Breast epithelium (tissue), 4 donors: ENCODE data around the gene TSFM. TPM values are rescaled to one million over a fixed set of nuclear protein-coding genes. Genes with fewer than 3 reads are reported as not detected.

ENCODE experiments used
- DNase-seq, 2 donors: peaks; one replicate each; pipeline ENCODE4 v3.0.0-alpha.2; 2019; ENCODE audit warnings: low spot score in 2 of 2
- H3K27ac ChIP-seq, 2 donors: fragments of 200-600 bp; sonication (generic) in 1 of 2; one replicate each; pipeline ENCODE4 v1.5.1; 2016 to 2019; ENCODE audit warnings: mild to moderate bottlenecking in 1 of 2
- H3K27me3 ChIP-seq, 2 donors: fragments of 200-600 bp; sonication (generic) in 1 of 2; one replicate each; pipeline versions ENCODE4 v1.5.1 to v1.6.0; 2017 to 2019; ENCODE audit warnings: control low read depth in 1 of 2, mild to moderate bottlenecking in 1 of 2
- H3K36me3 ChIP-seq: fragments of 200-600 bp; one replicate; pipeline ENCODE4 v1.5.1; 2019
- H3K4me1 ChIP-seq, 2 donors: fragments of 200-600 bp; sonication (generic); one replicate each; pipeline ENCODE4 v1.5.1; 2016 to 2019; ENCODE audit warnings: control low read depth in 1 of 2
- H3K4me3 ChIP-seq, 3 donors: fragments of 200-600 bp; sonication (generic); 1 replicate in 2 of 3; 2 replicates in 1 of 3; pipeline ENCODE4 v1.5.1; 2016 to 2019; ENCODE audit warnings: mild to moderate bottlenecking in 3 of 3, moderate library complexity in 2 of 3
- H3K9me3 ChIP-seq, 2 donors: fragments of 200-600 bp; sonication (generic) in 1 of 2; one replicate each; pipeline ENCODE4 v1.5.1; 2016 to 2019; ENCODE audit warnings: control low read depth in 1 of 2
- POLR2A ChIP-seq: fragments of 450-650 bp; IDR thresholded peaks from one replicate; pipeline ENCODE4 v1.6.1; 2016; ENCODE audit warnings: antibody characterized with exemption, mild to moderate bottlenecking, moderate library complexity
- POLR2AphosphoS5 ChIP-seq, 3 donors: sonication (generic); formaldehyde crosslinking; IDR thresholded peaks; one replicate each; pipeline ENCODE4 v1.6.1; 2017; ENCODE audit warnings: antibody characterized with exemption in 3 of 3
- intact Hi-C: fragments of 100-400 bp; cut with DNase I; formaldehyde crosslinking; loops from one replicate; pipeline ENCODE4 v1.15.1; 2023; ENCODE audit warnings: low total_unique reads
- total RNA-seq, 3 donors: library from RNA; depleted of rRNA; stranded (reverse); fragments of >200 nt; gene quantifications; one replicate each; pipeline ENCODE4 v1.1.0, GENCODE V29; 2016
- TF ChIP-seq, protein P1 (sequence below), 3 donors: fragments of 450-650 bp; IDR thresholded peaks; one replicate each; pipeline ENCODE4 v1.5.1; 2016 to 2017; ENCODE audit warnings: antibody characterized with exemption in 3 of 3, mild to moderate bottlenecking in 3 of 3, moderate library complexity in 3 of 3

Gene TSFM
- total RNA-seq, 3 donors from 2014 or later = 17.9 to 30.8 (median 27.2) TPM

DNA sequence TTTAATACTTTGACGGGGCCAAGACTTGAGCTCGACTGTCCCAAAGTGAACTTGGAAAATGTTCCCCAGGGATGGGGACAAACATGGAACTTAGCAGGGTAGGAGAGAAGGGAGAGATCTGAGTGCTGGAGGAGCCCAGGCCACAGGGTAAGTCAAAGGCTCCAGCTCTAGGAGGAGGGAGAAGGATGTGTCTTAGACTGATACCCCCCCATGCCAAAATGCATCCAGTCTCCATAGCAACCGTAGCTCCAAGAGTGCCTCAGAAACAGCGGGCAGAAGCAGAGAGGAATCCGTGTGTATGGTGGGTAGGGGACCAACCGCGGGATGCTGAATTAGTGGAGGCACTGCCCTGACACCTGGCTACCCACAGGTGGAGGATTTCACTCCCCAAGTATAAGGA, 43.2 kb upstream of the TSFM start:
- Histone ChIP-seq H3K4me3 (no peak overlapping the region), H3K27ac (no peak overlapping the region), H3K36me3 (no peaks in the 10 kb centered on the region), H3K9me3 (no peaks in the 10 kb centered on the region), H3K4me1 (peaks cover 9 to 19% of the 10 kb centered on the region in 2 donors), H3K27me3 (peaks cover 17 to 38% of the 10 kb centered on the region in 2 donors)
- no peak for DNase-seq
- TF ChIP-seq POLR2A = no peak
- TF ChIP-seq POLR2AphosphoS5 (IDR thresholded peaks at IDR 0.05) = no peak
- TF ChIP-seq, protein P1, sequence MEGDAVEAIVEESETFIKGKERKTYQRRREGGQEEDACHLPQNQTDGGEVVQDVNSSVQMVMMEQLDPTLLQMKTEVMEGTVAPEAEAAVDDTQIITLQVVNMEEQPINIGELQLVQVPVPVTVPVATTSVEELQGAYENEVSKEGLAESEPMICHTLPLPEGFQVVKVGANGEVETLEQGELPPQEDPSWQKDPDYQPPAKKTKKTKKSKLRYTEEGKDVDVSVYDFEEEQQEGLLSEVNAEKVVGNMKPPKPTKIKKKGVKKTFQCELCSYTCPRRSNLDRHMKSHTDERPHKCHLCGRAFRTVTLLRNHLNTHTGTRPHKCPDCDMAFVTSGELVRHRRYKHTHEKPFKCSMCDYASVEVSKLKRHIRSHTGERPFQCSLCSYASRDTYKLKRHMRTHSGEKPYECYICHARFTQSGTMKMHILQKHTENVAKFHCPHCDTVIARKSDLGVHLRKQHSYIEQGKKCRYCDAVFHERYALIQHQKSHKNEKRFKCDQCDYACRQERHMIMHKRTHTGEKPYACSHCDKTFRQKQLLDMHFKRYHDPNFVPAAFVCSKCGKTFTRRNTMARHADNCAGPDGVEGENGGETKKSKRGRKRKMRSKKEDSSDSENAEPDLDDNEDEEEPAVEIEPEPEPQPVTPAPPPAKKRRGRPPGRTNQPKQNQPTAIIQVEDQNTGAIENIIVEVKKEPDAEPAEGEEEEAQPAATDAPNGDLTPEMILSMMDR (IDR thresholded peaks at IDR 0.05) = no peak
- intact Hi-C loops = no loop called here

DNA sequence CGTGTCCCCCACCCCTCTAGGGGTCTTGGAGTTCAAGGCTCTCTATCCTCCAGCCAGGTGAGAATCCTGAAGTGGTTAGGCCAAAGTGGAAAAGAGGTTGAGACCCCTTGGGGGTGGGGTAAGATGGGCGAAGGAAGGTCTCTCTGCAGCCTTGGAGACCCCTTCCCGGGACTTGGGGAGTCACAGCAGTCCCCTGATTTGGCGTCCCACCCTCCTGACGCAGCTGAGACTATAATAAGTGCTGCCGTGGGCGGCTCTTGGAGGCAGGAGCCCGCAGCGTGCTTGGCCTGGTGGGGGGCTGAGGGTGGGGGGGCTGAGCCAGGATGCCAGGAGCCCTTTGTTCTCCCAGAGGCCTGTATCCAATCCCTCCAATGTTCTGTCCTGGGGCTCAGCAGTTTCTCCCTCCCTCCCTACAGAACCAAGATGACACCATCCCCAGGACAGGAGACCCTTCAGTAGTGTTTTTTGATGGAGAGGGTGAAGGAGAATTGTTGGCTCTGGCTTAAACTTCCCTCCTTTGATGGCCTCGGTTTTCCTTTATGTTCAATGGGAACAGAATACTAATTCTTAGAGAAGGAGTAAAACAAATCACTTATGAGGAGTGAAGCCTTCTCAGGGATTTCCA, 42.6 kb upstream of the TSFM start:
- no peak for DNase-seq
- Histone ChIP-seq H3K4me3 (no peak overlapping the region), H3K9me3 (no peaks in the 10 kb centered on the region), H3K27ac (no peak overlapping the region), H3K4me1 (peaks cover 9 to 19% of the 10 kb centered on the region in 2 donors), H3K36me3 (no peaks in the 10 kb centered on the region), H3K27me3 (peaks cover 17 to 38% of the 10 kb centered on the region in 2 donors)
- TF ChIP-seq POLR2AphosphoS5 (IDR thresholded peaks at IDR 0.05) (no peak), POLR2A (no peak)
- TF ChIP-seq, protein P1 (IDR thresholded peaks at IDR 0.05) = no peak
- intact Hi-C loops = no loop called here

DNA sequence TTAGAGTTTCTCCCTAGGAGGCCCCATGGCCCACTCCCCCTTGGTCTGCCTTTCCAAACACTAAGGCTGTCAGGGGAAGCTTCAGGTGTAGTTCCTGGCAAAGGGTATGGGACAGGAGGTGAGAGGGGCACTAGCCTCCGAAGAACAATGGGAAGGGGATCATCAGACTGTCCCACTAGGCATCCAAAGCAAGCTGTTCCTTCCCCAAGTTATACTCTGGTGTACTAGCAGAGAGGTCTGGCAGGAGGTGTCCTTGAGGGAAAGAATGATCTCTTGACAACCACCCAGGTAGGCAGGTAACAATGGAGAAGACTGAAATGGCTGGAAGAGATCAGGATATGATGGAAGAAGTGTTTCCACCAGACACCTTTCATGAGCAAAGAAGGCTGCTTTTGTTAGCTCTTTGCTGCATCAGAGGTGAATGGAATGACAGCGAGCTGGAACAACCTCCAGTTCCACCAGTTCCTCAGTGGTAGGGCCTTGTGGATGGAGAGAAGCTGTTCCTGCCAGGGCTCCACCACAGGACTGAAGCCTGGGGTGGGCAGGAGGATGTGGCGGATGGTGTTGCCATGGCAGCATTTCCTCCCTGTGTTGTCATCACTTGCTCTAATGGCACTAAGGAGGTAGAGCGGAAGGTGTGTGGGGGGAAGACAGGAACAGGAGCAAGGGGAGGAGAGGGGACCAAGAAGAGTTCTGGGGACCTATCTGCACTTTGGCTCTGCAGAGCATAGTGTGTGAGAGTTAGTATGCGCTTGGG, 41.8 kb upstream of the TSFM start:
- intact Hi-C loops = no loop called here
- H3K9me3 ChIP-seq = no peaks in the 10 kb centered on the region
- no peaks in the 10 kb centered on the region for H3K36me3 ChIP-seq
- H3K4me3 ChIP-seq = peak overlapping the region in 1 of 3 donors; percentile 40
- H3K4me1 ChIP-seq = peaks cover 9 to 21% of the 10 kb centered on the region in 2 donors
- DNase-seq = no peak
- peaks cover 17 to 32% of the 10 kb centered on the region in 2 donors for H3K27me3 ChIP-seq
- H3K27ac ChIP-seq = no peak overlapping the region
- TF ChIP-seq POLR2A (no peak), POLR2AphosphoS5 (IDR thresholded peaks at IDR 0.05) (no peak)
- TF ChIP-seq, protein P1 (IDR thresholded peaks at IDR 0.05) = no peak

DNA sequence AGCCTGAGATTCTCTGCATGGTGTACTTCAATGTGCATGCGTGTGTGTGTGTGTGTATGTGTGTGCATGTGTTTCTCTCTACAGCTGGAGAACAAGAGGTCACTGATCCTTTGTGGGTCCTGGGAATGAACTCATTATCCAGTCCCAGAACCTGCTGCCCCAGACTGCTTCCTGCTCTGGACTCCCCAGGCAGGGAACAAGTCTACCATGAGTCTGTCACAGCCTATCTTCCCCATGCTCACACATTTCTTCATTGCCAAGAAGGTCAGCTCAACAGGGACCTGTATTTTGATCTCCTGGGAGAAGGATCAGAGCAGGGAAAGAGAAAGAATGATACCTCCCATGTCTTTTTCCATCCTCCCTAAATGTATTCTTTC, 41.2 kb upstream of the TSFM start:
- peaks cover 9 to 20% of the 10 kb centered on the region in 2 donors for H3K4me1 ChIP-seq
- H3K9me3 ChIP-seq = no peaks in the 10 kb centered on the region
- H3K36me3 ChIP-seq = no peaks in the 10 kb centered on the region
- no peak for DNase-seq
- peak overlapping the region in 2 of 3 donors; percentile 15 to 40 for H3K4me3 ChIP-seq
- H3K27me3 ChIP-seq = peaks cover 17 to 30% of the 10 kb centered on the region in 2 donors
- no peak for TF ChIP-seq POLR2AphosphoS5 (IDR thresholded peaks at IDR 0.05)
- intact Hi-C loops = no loop called here
- H3K27ac ChIP-seq = no peak overlapping the region

DNA sequence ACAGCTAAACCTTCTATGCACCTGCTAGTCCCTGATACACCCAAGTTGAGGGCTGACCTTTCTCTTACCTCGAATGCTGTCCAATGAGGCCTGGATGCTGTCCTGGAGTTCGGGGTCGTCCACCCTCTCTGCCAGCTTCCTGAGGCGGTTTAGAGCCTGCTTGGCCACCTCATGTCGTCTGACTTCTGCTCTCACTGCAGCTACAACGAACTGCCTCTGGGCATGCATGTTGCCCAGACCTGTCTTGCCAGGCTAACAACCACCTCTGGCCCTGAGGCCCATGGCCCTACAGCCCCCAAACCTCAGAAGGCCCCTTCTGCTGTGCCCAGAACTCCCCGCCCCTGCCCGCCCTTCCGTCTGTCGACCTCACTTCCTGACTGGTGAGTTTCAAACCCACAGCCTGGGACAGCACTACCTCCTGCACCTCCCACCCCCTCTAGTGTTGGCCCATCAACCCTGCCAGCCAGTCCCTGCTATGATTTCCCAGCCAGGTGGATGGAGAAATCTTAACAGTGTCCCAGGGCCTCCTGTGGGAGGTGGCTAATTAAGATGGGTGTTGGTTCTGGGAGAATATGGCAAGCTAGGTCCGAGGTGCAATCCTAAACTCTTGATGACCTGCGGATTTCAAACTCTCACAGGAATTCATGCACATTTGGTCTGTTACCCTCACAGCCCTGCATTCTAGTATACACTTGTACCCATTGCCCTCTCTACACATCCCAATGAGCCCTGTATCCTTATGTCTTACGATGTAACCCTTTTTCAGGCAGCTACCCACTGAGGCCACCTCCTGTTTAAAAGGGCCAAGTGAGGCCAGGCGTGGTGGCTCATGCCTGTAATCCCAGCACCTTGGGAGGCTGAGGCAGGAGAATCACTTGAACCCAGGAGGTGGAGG, 40.5 kb upstream of the TSFM start:
- no peak for DNase-seq
- Histone ChIP-seq H3K36me3 (no peaks in the 10 kb centered on the region), H3K27ac (no peak overlapping the region), H3K27me3 (peaks cover 15 to 24% of the 10 kb centered on the region in 2 donors), H3K4me1 (peaks cover 5 to 13% of the 10 kb centered on the region in 2 donors), H3K9me3 (no peaks in the 10 kb centered on the region), H3K4me3 (peak overlapping the region in 2 of 3 donors; percentile 15 to 40)
- TF ChIP-seq POLR2AphosphoS5 (IDR thresholded peaks at IDR 0.05) (no peak), POLR2A (no peak)
- TF ChIP-seq, protein P1 (IDR thresholded peaks at IDR 0.05) = no peak
- intact Hi-C loops = no loop called here
